ENCODE measurements around the gene FBXL20. TPM values are rescaled to one million over a fixed set of nuclear protein-coding genes. Genes with fewer than 3 reads are reported as not detected.
A peak's percentile ranks its signal among the peaks of the same experiment; 100 is the strongest.

The FBXL20 gene
- total RNA-seq, 1 experiment from 2014 or later, result 5.7 TPM

DNA sequence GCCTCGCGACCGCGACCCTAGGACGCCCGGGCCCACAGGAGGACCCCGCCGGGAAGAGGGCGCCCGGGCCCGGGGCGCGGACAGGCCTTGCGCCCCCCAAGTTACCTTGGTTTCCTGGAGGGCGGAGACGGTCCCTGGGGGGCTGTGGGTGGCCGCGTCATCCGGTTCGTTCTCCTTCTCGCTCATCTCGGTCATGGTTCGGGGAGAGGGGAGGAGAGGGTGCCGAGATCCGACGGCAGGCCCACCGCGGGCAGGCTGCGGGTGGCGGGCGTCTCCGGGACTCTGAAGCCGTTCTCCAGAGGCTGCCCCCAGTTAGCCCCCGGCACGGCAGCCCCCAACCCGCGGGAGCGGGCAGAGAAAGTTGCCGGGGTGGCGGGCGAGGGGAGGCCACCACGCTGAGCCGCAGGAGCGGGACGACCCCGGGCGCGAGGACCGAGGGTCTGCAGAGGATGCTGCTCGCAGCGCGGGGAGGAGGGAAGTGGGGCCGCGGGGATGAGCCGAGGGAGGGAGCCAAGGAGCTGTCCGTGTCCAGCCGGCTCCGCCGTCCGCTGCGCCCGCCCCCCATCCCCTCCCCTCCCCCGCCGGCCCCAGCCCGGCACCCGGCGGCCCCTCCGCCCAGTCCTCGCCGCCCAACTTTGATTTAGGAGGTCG lies 176.0 kb downstream of the FBXL20 start, which contains the start of gene STAC2:
Gene STAC2 (minus strand): TSS at position 638 of the 651 bp plus-strand sequence. CDS start 443 bp downstream, at position 195.
- peak; percentile 81 for DNase-seq
- no peaks in the 10 kb centered on the region for H3K36me3 ChIP-seq (replicated peaks; ENCODE audit: control insufficient read depth, insufficient read depth, low read length)
- H3K27me3 ChIP-seq (ENCODE audit: control insufficient read depth, insufficient read depth, low read length), result peaks cover 39% of the 10 kb centered on the region
- H3K4me3 ChIP-seq (ENCODE audit: insufficient read depth, low read depth, low read length), result peak within 1 kb of the TSS; percentile 54

DNA sequence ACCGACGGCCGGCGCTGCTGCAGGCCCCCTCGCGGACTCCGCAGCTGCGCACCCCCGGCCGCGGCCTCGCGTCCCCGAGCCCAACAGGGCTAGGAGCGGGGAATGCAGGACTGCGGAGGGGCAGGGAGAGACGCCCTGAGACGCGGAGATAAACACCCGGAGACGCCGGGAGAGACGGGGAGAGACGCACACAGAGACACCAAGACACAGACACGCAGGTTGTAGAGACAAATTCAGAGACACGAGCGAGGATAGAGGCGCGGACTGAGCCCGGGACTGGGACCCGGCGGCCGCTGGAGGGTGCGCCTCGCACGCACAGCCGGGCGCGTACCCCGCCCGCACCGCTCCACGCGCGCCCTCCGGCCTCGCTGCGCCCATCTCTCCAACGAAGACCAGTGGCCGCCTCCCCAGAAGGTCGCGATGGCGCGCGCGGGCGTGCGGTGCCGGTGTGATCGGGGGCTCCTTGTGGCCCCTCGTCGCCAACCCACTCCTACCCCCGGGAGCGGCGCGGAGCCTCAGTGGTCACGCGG lies 176.6 kb downstream of the FBXL20 start:
- Histone ChIP-seq H3K36me3 (replicated peaks; ENCODE audit: control insufficient read depth, insufficient read depth, low read length) (no peaks in the 10 kb centered on the region), H3K4me3 (ENCODE audit: insufficient read depth, low read depth, low read length) (peak overlapping the region; percentile 54), H3K27me3 (ENCODE audit: control insufficient read depth, insufficient read depth, low read length) (peaks cover 40% of the 10 kb centered on the region)
- DNase-seq, result peak; percentile 84

DNA sequence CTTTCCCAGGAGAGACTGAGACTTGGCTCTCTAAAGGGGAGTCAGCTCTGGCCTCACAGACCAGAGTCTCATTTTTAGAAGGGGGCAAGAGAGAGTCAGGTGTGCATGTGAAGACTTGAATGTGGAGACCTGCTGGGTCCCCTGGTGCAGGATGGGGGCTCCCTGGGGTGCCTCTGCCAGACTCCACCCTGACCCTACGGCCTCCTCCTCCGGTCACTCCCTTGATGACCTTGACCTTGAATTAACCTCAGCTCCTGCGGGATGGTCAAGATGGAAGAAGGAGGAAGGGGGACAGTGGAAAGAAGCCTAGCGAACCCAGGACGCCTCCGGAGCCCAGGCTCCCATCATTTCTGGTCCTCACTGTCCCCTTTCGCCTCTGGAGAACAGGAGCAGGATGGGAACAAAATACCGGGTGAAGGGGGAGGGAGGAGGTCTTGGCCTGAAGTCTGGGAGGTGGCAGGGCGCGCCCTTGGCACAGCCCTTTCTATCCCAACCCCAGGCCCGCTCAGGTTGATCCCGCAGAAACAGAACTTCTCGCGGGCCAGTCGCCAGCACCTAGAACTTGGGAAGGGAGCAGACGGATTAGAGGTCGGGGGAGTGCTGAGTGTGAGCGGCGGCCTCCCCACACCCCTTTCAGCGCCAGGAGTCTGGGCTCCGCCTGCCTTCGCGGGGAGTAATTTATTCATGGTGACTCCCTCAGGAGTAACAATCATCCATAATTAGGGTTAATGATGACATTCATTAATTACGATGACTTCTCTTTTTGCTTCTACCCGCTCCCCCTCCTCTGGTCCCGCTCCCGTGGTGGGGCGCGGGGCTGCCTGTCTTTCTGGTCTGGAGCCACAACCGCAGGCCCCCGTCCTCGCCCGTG lies 177.3 kb downstream of the FBXL20 start:
- Histone ChIP-seq H3K27me3 (ENCODE audit: control insufficient read depth, insufficient read depth, low read length) (peaks cover 41% of the 10 kb centered on the region), H3K4me3 (ENCODE audit: insufficient read depth, low read depth, low read length) (peak overlapping the region; percentile 54), H3K36me3 (replicated peaks; ENCODE audit: control insufficient read depth, insufficient read depth, low read length) (no peaks in the 10 kb centered on the region)
- DNase-seq, result peak; percentile 79

DNA sequence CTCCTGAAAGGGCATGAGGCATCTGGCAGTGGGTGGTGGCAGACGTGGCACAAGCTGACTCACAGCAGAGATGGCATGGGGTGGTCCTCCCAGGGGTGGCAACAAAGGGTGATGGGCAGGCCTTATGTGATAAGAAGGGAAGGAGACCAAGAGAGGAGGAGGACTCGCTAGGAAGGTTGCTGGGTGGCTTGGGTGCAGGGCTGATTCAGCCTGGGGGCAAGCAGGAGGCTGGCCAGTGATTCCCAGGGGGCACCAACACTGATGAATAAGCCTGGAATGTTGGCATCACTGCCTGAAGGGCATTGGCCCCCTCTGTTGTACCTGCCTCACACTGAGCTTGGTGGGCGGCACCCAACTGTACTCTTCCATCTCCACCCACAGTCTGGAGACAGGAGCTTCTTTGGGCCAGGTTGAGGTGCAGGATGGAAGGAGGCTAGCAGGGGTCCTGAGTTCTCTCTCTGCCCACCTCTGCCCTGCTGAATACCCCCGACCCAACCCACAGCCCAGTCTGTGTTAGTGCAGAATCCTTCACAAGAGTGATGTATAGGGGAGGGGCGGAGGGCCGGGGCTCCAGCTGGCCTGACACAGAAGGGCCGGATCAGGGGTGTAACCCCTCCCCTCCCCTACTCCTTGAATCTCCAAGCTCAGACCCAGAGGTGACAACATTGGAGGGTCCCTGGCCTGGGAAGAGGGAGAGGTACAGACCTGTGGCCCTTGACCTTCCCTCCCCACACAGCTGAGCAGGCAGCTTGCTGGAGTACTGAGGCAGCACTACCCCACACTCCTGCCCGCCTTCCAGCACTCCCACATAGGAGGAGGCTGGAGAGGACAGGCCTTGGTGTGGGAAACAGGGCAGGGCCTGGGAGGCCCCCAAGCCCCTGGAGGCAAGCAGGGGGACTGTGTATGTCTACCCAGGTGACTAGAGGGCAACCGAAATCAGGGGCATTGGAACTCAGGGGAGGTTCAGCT lies 178.3 kb downstream of the FBXL20 start:
- H3K27me3 ChIP-seq (ENCODE audit: control insufficient read depth, insufficient read depth, low read length), result peaks cover 50% of the 10 kb centered on the region
- no peaks in the 10 kb centered on the region for H3K36me3 ChIP-seq (replicated peaks; ENCODE audit: control insufficient read depth, insufficient read depth, low read length)
- DNase-seq, result peak; percentile 65
- H3K4me3 ChIP-seq (ENCODE audit: insufficient read depth, low read depth, low read length), result no peak overlapping the region

DNA sequence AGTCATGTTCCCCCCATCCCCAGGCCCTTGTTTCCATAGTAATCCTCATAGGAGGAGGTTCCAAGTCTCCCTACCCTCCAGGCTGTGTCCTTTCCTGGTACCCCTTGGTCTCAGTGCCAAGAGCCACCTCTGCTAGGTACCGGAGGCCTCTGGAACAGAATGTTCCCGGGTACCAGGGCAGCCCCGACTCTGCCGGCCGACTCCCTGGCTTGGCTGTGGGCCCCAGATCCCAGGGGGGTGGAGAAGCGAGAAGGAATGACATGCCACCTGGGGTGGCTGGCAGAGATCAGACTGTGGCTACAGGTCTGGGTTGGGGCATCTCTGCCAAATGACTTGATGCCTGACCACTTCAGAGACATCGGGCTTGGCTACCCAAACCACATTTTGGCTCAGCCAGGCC lies 179.3 kb downstream of the FBXL20 start:
- Histone ChIP-seq H3K4me3 (ENCODE audit: insufficient read depth, low read depth, low read length) (no peak overlapping the region), H3K27me3 (ENCODE audit: control insufficient read depth, insufficient read depth, low read length) (peaks cover 53% of the 10 kb centered on the region)
- peak; percentile 29 for DNase-seq

DNA sequence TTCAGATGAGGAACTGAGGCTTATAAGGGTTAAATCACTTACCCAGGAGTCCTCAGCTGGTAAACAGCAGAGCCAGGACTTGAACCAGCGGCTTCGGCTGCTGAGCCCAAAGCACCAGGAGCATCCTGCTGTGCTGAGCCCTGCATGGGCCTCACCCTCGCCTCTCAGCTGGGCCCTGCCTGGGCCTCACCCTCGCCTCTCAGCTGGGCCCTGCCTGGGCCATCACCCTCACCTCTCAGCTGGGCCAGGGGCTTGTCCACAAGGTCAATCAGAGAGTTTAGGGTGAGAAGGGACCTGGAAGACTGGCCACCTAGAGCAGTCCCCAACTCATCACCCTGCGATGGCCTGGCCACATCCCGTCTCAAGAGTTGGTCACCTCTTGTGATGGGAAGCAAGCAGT lies 179.9 kb downstream of the FBXL20 start:
- H3K27me3 ChIP-seq (ENCODE audit: control insufficient read depth, insufficient read depth, low read length), result peaks cover 59% of the 10 kb centered on the region
- no peak for DNase-seq
- H3K36me3 ChIP-seq (replicated peaks; ENCODE audit: control insufficient read depth, insufficient read depth, low read length), result no peaks in the 10 kb centered on the region
- H3K4me3 ChIP-seq (ENCODE audit: insufficient read depth, low read depth, low read length), result no peak overlapping the region

More for the DNA sequence above, 179.3 kb downstream of the FBXL20 start:
- H3K36me3 ChIP-seq (replicated peaks; ENCODE audit: control insufficient read depth, insufficient read depth, low read length), result no peaks in the 10 kb centered on the region

DNA sequence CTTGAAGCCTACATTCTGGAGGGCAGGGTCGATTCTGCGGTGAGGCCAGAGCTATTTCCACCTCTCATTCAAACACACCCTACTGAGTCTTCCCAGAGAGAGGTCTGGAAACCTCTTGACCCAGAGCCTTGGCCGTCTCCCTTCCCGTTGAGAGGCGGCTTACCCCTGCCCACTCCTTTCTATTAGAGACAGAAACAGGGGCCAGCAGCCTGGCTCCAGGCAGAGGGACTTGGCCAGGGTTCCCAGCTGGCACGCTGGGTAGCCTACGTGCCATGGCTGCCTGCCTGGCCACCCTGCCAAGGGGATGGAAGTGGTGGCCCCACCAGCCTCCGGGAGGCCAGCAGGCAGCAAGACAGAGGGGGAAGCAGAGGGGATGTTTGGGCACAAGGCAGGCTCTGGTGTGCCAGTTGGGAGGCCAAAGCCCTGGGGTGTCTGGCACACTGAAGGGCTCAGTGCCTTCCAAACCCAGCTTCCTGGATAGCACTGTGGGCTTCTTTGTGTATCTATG lies 181.7 kb downstream of the FBXL20 start:
- H3K4me3 ChIP-seq (ENCODE audit: insufficient read depth, low read depth, low read length), result no peak overlapping the region
- no peak for DNase-seq
- peaks cover 45% of the 10 kb centered on the region for H3K27me3 ChIP-seq (ENCODE audit: control insufficient read depth, insufficient read depth, low read length)
- H3K36me3 ChIP-seq (replicated peaks; ENCODE audit: control insufficient read depth, insufficient read depth, low read length), result no peaks in the 10 kb centered on the region

DNA sequence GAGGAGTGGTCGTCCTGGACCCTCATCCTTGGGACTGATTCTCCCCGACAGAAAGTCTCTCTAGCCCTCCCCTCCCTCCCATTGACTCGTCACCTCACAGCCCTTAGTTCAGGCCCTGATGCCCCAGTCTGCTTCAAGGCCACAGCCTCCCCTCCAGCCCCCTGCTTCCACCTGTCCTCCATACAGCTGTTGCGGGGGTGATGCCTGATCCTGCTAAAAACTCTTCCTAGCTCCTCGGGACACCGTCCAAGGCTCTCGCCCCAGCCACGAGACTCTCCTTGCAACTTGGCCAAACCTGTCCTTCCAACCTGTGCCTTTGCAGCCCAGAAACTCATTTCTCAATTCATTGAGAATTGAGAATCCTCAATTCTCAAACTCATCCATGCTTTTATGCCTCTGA lies 182.5 kb downstream of the FBXL20 start:
- H3K27me3 ChIP-seq (ENCODE audit: control insufficient read depth, insufficient read depth, low read length), result peaks cover 41% of the 10 kb centered on the region

DNA sequence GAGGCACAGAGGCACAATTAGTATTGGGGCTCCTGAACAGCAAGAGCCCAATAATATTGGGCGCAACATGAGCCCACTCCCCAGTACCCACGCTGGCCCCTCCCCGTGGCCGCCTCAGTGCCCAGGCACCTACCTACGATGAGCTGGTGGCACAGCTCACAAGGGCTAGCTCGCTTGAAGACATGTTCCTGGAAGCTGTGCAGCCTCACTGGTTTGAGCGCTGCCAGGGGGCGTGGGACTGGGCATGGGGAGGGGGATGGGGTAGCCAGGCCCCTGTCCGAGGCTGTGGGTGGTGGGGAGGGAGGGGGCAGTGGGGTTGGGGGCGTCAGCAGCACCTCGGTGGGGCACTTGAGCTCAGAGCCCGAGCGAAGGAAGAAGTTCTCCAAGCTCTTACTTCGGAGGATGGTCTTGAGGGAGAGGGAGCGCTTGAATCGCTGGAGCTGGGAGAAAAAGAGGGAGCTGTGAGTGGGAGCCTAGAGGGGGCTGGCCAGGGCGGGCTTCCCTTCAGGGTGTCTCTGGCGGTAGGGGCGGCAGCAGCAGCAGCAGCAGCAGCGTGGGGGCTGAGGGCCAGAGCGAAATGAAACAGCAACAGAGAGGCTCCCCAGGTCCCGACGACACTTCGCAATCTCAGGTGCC lies 183.6 kb downstream of the FBXL20 start:
- Histone ChIP-seq H3K27me3 (ENCODE audit: control insufficient read depth, insufficient read depth, low read length) (peaks cover 30% of the 10 kb centered on the region), H3K4me3 (ENCODE audit: insufficient read depth, low read depth, low read length) (peak overlapping the region; percentile 22; the same call in 1 of the 2 replicates), H3K36me3 (replicated peaks; ENCODE audit: control insufficient read depth, insufficient read depth, low read length) (no peaks in the 10 kb centered on the region)
- DNase-seq, result peak; percentile 82

More for the DNA sequence above, 182.5 kb downstream of the FBXL20 start:
- DNase-seq, result no peak
- H3K4me3 ChIP-seq (ENCODE audit: insufficient read depth, low read depth, low read length), result no peak overlapping the region
- H3K36me3 ChIP-seq (replicated peaks; ENCODE audit: control insufficient read depth, insufficient read depth, low read length), result no peaks in the 10 kb centered on the region

DNA sequence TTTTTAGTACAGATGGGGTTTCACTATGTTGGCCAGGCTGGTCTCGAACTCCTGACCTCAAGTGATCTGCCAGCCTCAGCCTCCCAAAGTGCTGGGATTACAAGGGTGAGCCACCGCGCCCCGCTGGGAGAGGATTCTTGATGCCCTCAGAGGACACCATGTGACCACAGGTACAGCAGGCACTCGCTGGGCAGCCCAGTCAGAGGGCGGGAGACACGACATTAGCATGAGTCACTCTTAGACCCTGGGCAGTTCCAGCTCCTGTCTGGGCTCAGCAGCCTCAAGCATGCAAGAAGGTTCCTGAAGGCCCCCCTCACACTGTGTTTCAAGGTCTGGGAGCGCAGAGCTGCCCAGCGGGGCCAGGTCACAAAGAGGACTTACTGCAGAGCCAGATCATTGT lies 187.6 kb downstream of the FBXL20 start:
- Histone ChIP-seq H3K4me3 (ENCODE audit: insufficient read depth, low read depth, low read length) (no peak overlapping the region), H3K27me3 (ENCODE audit: control insufficient read depth, insufficient read depth, low read length) (peaks cover 38% of the 10 kb centered on the region), H3K36me3 (replicated peaks; ENCODE audit: control insufficient read depth, insufficient read depth, low read length) (no peaks in the 10 kb centered on the region)
- peak; percentile 61 for DNase-seq

DNA sequence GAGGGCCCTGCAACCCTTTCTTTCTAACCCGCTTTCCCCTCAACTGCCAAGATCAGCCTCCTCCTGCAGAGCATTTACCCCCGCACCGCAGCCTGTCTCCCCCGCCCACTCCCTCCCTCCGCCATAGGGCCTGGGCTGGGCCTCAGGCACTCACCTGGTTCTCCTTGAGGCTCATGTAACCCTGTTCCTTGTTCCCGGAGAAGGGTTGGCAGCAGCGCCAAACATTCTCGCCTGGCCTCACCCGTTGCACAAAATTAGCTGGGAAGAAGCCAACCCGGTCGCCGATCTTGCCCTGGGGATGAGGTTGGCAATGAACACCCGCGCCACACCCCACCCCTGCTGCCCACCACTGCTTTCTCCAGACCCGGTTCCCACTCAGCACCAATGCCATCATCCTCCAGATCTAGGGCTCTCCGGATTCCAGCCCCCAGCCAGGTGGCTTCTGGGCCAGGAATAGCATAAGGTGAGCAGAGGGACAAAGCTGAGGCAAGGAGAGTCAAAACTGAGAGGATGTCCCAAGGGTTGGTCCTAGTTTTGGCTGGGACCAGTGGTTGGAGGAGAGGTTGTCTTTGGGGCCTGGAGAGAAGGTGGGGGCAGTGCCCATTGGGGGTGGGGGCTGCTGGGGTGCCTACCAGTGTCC lies 188.5 kb downstream of the FBXL20 start:
- H3K27me3 ChIP-seq (ENCODE audit: control insufficient read depth, insufficient read depth, low read length), result peaks cover 29% of the 10 kb centered on the region
- no peak overlapping the region for H3K4me3 ChIP-seq (ENCODE audit: insufficient read depth, low read depth, low read length)
- H3K36me3 ChIP-seq (replicated peaks; ENCODE audit: control insufficient read depth, insufficient read depth, low read length), result no peaks in the 10 kb centered on the region
- DNase-seq, result peak; percentile 85

DNA sequence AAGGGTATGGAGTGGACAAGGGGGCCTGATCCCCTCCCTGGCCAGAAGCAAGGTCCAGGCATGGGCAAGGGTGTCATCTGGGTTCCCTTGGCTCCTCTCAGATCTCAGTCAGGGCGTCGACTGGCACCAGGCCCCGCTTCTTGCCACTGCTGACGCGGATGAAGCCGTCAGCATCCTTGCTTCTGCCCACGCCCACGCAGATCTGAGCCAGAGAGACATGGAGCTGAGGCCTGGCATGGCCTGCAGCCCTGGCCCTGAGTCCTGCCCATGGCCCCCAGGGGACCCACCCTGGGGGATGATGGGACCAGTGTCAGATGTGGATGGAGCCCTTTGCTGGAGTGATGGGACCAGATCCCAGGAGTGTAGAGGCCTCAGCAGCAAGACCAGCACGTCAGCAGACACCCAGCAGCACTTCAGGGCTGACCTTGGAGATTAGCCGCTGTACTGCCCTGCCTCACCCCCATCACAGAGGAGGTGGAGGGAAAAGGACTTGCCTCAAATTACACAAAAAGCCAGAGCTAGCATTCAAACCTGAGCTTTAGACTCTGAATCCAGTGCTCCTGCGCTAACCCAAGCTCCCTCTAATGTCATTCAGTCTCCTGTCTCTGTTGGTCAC lies 189.1 kb downstream of the FBXL20 start:
- no peak overlapping the region for H3K4me3 ChIP-seq (ENCODE audit: insufficient read depth, low read depth, low read length)
- H3K27me3 ChIP-seq (ENCODE audit: control insufficient read depth, insufficient read depth, low read length), result peaks cover 27% of the 10 kb centered on the region
- no peaks in the 10 kb centered on the region for H3K36me3 ChIP-seq (replicated peaks; ENCODE audit: control insufficient read depth, insufficient read depth, low read length)
- DNase-seq, result no peak

DNA sequence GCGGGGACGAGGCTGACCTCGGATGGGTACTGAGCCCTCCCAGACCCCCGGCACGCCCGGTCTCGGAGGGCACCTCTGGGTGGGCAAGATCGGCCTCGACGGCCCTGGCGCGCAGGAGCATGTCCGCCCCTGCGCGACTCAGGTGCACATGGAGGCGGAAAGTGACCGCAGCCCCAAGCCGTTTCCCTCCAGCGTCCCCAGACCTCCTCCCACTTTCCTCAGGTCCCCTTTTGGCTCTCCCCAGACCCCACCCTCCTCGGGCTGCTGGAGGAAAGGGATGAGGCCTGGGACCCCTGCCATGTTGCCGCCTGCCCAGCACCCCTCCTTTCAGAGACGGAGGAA lies 191.4 kb downstream of the FBXL20 start:
- Histone ChIP-seq H3K4me3 (ENCODE audit: insufficient read depth, low read depth, low read length) (peak overlapping the region; percentile 58), H3K27me3 (ENCODE audit: control insufficient read depth, insufficient read depth, low read length) (peaks cover 20% of the 10 kb centered on the region; the same call in 1 of the 2 replicates), H3K36me3 (replicated peaks; ENCODE audit: control insufficient read depth, insufficient read depth, low read length) (peaks cover 1% of the 10 kb centered on the region)
- peak; percentile 70 for DNase-seq
